DOHH2 (cell line): ENCODE data around the gene NAIP.
"Not testable (repeated sequence)": the region's sequence is repeated elsewhere in the genome, so short reads cannot be mapped to it uniquely, and the experiment has no call there.

Experiments
- H3F3A ChIP-seq: fragments of 200-600 bp; sonication (generic), shearing (Covaris generic); 2 replicates; pipeline ENCODE4 v1.6.0; 2016; ENCODE audit warnings: antibody characterized with exemption, mild to moderate bottlenecking; ENCODE audit not compliant: control insufficient read depth, insufficient read depth
- H3K27ac ChIP-seq: fragments of 200-600 bp; sonication (generic); 2 replicates; pipeline ENCODE4 v1.5.1; 2014; ENCODE audit warnings: low read depth, mild to moderate bottlenecking, low read length, moderate library complexity
- H3K27me3 ChIP-seq: fragments of 200-600 bp; sonication (generic); 2 replicates; pipeline ENCODE4 v1.6.1; 2014; ENCODE audit warnings: mild to moderate bottlenecking, low read length, mixed read lengths; ENCODE audit not compliant: control insufficient read depth
- H3K36me3 ChIP-seq: fragments of 200-600 bp; sonication (generic); 2 replicates; pipeline ENCODE4 v1.6.1; 2014; ENCODE audit warnings: mild to moderate bottlenecking, low read length, moderate library complexity, mixed read lengths; ENCODE audit not compliant: control insufficient read depth
- H3K4me1 ChIP-seq: fragments of 200-600 bp; sonication (generic); 2 replicates; pipeline ENCODE4 v1.6.1; 2014; ENCODE audit warnings: mild to moderate bottlenecking, low read length, mixed read lengths; ENCODE audit not compliant: control insufficient read depth
- H3K4me2 ChIP-seq: fragments of 200-600 bp; sonication (generic); 2 replicates; pipeline ENCODE4 v1.6.0; 2014; ENCODE audit warnings: mild to moderate bottlenecking, low read length, moderate library complexity
- H3K4me3 ChIP-seq: fragments of 200-600 bp; sonication (generic); 2 replicates; pipeline ENCODE4 v1.5.1; 2014; ENCODE audit warnings: mild to moderate bottlenecking, low read length, mixed read lengths
- H3K79me2 ChIP-seq: fragments of 200-600 bp; sonication (generic); 2 replicates; pipeline ENCODE4 v1.6.1; 2014; ENCODE audit warnings: mild to moderate bottlenecking, low read length, mixed read lengths; ENCODE audit not compliant: control insufficient read depth
- H3K9me2 ChIP-seq: fragments of 200-600 bp; sonication (generic); replicated peaks from 2 replicates; pipeline ENCODE4 v1.6.1; 2014; ENCODE audit warnings: mild to moderate bottlenecking, low read length, mixed read lengths; ENCODE audit not compliant: control insufficient read depth
- H3K9me3 ChIP-seq: fragments of 200-600 bp; sonication (generic); 2 replicates; pipeline ENCODE4 v1.6.1; 2014; ENCODE audit warnings: antibody characterized with exemption, low read length, mixed read lengths; ENCODE audit not compliant: control insufficient read depth, insufficient read depth
- H4K20me1 ChIP-seq: fragments of 200-600 bp; sonication (generic); 2 replicates; pipeline ENCODE4 v1.6.0; 2014; ENCODE audit warnings: low read depth, mild to moderate bottlenecking, antibody characterized with exemption, low read length, moderate library complexity; ENCODE audit not compliant: control insufficient read depth, insufficient read depth

NAIP gene

GRCh38 chr5:70967220-70967619 is 57.9 kb downstream of the NAIP start:
- not testable (repeated sequence) for H3K9me2 ChIP-seq, H3F3A ChIP-seq, H3K27ac ChIP-seq, H3K9me3 ChIP-seq, H4K20me1 ChIP-seq, H3K79me2 ChIP-seq, H3K36me3 ChIP-seq, H3K4me3 ChIP-seq, H3K4me2 ChIP-seq, H3K27me3 ChIP-seq, H3K4me1 ChIP-seq

GRCh38 chr5:70964531-70964930 is 60.6 kb downstream of the NAIP start:
- not testable (repeated sequence) for H3F3A ChIP-seq, H3K4me2 ChIP-seq, H3K9me3 ChIP-seq, H3K79me2 ChIP-seq, H4K20me1 ChIP-seq, H3K4me3 ChIP-seq, H3K27me3 ChIP-seq, H3K4me1 ChIP-seq, H3K27ac ChIP-seq, H3K9me2 ChIP-seq, H3K36me3 ChIP-seq

- not testable (repeated sequence) for H3K4me1 ChIP-seq, H3K4me2 ChIP-seq, H3K27ac ChIP-seq, H3F3A ChIP-seq, H3K36me3 ChIP-seq, H4K20me1 ChIP-seq, H3K27me3 ChIP-seq, H3K79me2 ChIP-seq, H3K9me2 ChIP-seq, H3K4me3 ChIP-seq, H3K9me3 ChIP-seq
These were observed 72.1 kb downstream of the NAIP start for GRCh38 chr5:70953068-70953467.

- H3K4me1 ChIP-seq, H3F3A ChIP-seq, H4K20me1 ChIP-seq, H3K79me2 ChIP-seq, H3K4me3 ChIP-seq, H3K9me2 ChIP-seq, H3K27me3 ChIP-seq, H3K27ac ChIP-seq, H3K9me3 ChIP-seq, H3K36me3 ChIP-seq, H3K4me2 ChIP-seq: not testable (repeated sequence)
These were observed 92.6 kb downstream of the NAIP start for GRCh38 chr5:70932560-70932959.

GRCh38 chr5:70931709-70932368 is 93.3 kb downstream of the NAIP start:
- not testable (repeated sequence) for H4K20me1 ChIP-seq, H3K4me3 ChIP-seq, H3K27me3 ChIP-seq, H3F3A ChIP-seq, H3K27ac ChIP-seq, H3K9me3 ChIP-seq, H3K4me2 ChIP-seq, H3K9me2 ChIP-seq, H3K4me1 ChIP-seq, H3K36me3 ChIP-seq, H3K79me2 ChIP-seq

- H3K4me3 ChIP-seq, H3K27ac ChIP-seq, H3K9me2 ChIP-seq, H3K79me2 ChIP-seq, H3K27me3 ChIP-seq, H4K20me1 ChIP-seq, H3K4me2 ChIP-seq, H3K4me1 ChIP-seq, H3F3A ChIP-seq, H3K9me3 ChIP-seq, H3K36me3 ChIP-seq: not testable (repeated sequence)
These were observed 100.0 kb downstream of the NAIP start for GRCh38 chr5:70925211-70925562.
